Spleen (tissue), 11 donors: ENCODE results near the gene POLR2F. TPM values are rescaled to one million over a fixed set of nuclear protein-coding genes. Genes with fewer than 3 reads are reported as not detected.

Source experiments
- DNase-seq: peaks from one replicate; pipeline ENCODE4 v3.0.0-alpha.2; 2020
- H3K27ac ChIP-seq, 8 donors: fragments of 200-600 bp; sonication (generic) in 7 of 8; 1 replicate in 4 of 8; 2 replicates in 4 of 8; pipeline versions ENCODE4 v1.5.0 to v1.8.0; 2016 to 2021; ENCODE audit warnings: inconsistent platforms in 4 of 8, mild to moderate bottlenecking in 4 of 8, moderate library complexity in 1 of 8
- H3K27me3 ChIP-seq, 7 donors: fragments of 200-600 bp; sonication (generic) in 6 of 7; replicated peaks in 1 of 7; 1 replicate in 4 of 7; 2 replicates in 3 of 7; pipeline versions ENCODE4 v1.5.0 to v1.8.0; 2016 to 2021; ENCODE audit warnings: inconsistent platforms in 3 of 7, mild to moderate bottlenecking in 1 of 7
- H3K36me3 ChIP-seq, 6 donors: fragments of 200-600 bp; sonication (generic) in 5 of 6; 1 replicate in 4 of 6; 2 replicates in 2 of 6; pipeline versions ENCODE4 v1.5.0 to v1.8.0; 2016 to 2021; ENCODE audit warnings: inconsistent platforms in 2 of 6
- H3K4me1 ChIP-seq, 6 donors: fragments of 200-600 bp; sonication (generic) in 5 of 6; 1 replicate in 3 of 6; 2 replicates in 3 of 6; pipeline versions ENCODE4 v1.5.0 to v1.8.0; 2016 to 2021; ENCODE audit warnings: inconsistent platforms in 3 of 6
- H3K4me3 ChIP-seq, 8 donors: fragments of 200-600 bp; sonication (generic) in 7 of 8; 1 replicate in 4 of 8; 2 replicates in 4 of 8; pipeline versions ENCODE4 v1.5.0 to v1.8.0; 2016 to 2021; ENCODE audit warnings: inconsistent platforms in 4 of 8, mild to moderate bottlenecking in 4 of 8, moderate library complexity in 2 of 8
- H3K9me3 ChIP-seq, 8 donors: fragments of 200-600 bp; sonication (generic) in 7 of 8; 1 replicate in 4 of 8; 2 replicates in 4 of 8; pipeline versions ENCODE4 v1.5.0 to v1.8.0; 2016 to 2021; ENCODE audit warnings: inconsistent platforms in 4 of 8
- POLR2A ChIP-seq, 3 donors: fragments of 450-650 bp; IDR thresholded peaks; one replicate each; pipeline ENCODE4 v1.5.1; 2017; ENCODE audit warnings: antibody characterized with exemption in 3 of 3, mild to moderate bottlenecking in 1 of 3
- POLR2AphosphoS5 ChIP-seq, 3 donors: sonication (generic); formaldehyde crosslinking; IDR thresholded peaks; one replicate each; pipeline ENCODE4 v1.5.1; 2017; ENCODE audit warnings: antibody characterized with exemption in 3 of 3
- WGBS, 5 donors: extraction: QIAGEN DNeasy Blood & Tissue Kit in 3 of 5; methylation state at CpG; one replicate each; pipeline versions ENCODE4 v1.1.5 to v1.1.7; 2013 to 2018; 5-methylcytosine and 5-hydroxymethylcytosine counted together
- intact Hi-C: fragments of 100-400 bp; cut with DNase I; formaldehyde crosslinking; loops from one replicate; pipeline ENCODE4 v1.15.0; 2023; ENCODE audit warnings: low total_unique reads
- microRNA-seq, 3 donors: library from miRNA; unstranded; fragments of <30 nt; microRNA quantifications; one replicate each; pipeline versions ENCODE4 to v1.1.0, GENCODE V29; 2019 to 2020
- polyA plus RNA-seq, 3 donors: library from polyadenylated mRNA; stranded (reverse); fragments of 200-250 nt; gene quantifications; one replicate each; pipeline ENCODE4 v1.2.1, GENCODE V29; 2013
- total RNA-seq, 7 donors: library from RNA; depleted of rRNA in 3 of 7; stranded (reverse); fragments of >200 nt in 3 of 7; fragmentation: NEBNext Ultra II Directional in 4 of 7; extraction: Animal tissue kit (Norgen Biotek cat#: 25700) in 4 of 7; gene quantifications; one replicate each; pipeline versions ENCODE4 v1.1.0 to v1.2.1, GENCODE V29; 2016 to 2021
- TF ChIP-seq, protein P1 (sequence below), 11 experiments: fragments of 200-600 bp in 7 of 11; fragments of 450-650 bp in 4 of 11; sonication (generic) in 4 of 11; IDR thresholded peaks in 8 of 11; conservative IDR thresholded peaks in 3 of 11; 1 replicate in 7 of 11; 2 replicates in 4 of 11; pipeline versions ENCODE4 v1.4.0 to v1.8.0; 2016 to 2021; ENCODE audit warnings: antibody characterized with exemption in 11 of 11, inconsistent platforms in 4 of 11, mild to moderate bottlenecking in 1 of 11
- donor health status: healthy with polysubstance abuse.
- donor health status: DM: no; HTN: no; CAD: no; lungs with moderate emphysema.
- donor health status: DM: no; HTN: no; CAD: no.
- donor health status: Bipolar disorder and iron deficiency.
- donor health status: healthy.
- donor health status: DM: no; HTN: no; CAD: no.
- donor health status: DM: yes; HTN: yes; CAD: no.

The POLR2F gene
- total and polyA plus RNA-seq, 10 donors, result 28.0 to 111 (median 37.4) TPM

DNA sequence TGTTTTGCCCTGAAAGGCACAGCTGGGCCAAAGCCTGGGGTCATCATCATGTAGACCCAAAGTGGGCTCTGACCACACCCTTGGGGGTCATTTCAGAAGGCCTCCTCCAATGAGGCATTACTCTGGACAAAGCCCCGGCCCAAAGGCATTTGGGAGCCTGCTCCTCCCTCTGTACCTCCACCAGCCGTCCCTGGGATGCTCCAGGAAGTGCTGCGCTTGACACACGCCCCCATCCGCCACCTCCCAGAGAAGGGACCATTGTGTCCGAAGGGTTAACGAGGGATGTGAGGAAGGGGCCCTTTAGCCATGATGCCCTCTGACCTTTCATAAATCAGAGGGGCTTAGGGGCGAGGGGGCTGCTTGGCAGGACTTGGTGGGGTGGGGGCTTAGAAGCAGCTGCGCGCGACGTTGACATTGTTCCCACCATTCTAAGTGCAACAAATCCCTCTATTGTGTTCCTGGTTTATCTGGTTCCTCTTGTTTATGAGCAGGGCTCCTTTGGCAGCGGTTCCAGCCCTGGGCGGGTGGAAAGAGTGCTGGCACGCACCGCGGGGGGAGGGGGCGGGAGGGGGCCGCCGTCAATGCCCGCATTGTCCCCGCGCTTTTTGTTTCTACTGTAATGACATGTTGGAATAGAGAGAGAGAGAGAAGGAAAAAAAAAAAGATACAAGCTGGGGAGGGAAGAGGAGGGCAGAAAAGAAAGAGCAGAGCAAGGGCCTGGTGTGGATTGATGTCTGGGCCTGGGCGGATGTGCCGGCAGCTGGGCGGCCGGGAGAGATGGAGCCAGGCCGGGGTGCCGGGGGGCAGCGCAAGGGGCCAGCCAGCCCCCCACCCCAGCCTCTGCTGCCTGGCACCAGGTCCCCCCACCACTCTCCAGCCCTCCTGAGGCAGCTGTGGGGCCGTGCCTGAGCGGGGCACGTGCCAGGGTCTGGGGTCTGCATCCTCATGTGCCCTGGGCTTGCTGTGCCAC lies 63.0 kb downstream of the POLR2F start:
- 63 to 85% (median 78%) methylated on average over 31 to 33 of the region's 33 CpGs for WGBS, 5 donors
- peaks cover 0 to 19% (median 6%) of the 10 kb centered on the region in 6 donors for H3K4me1 ChIP-seq
- H3K27ac ChIP-seq, result peak overlapping the region in 1 of 8 donors; percentile 31
- intact Hi-C loops, result no loop called here
- no peak for TF ChIP-seq POLR2AphosphoS5 (IDR thresholded peaks at IDR 0.05)
- TF ChIP-seq, protein P1, sequence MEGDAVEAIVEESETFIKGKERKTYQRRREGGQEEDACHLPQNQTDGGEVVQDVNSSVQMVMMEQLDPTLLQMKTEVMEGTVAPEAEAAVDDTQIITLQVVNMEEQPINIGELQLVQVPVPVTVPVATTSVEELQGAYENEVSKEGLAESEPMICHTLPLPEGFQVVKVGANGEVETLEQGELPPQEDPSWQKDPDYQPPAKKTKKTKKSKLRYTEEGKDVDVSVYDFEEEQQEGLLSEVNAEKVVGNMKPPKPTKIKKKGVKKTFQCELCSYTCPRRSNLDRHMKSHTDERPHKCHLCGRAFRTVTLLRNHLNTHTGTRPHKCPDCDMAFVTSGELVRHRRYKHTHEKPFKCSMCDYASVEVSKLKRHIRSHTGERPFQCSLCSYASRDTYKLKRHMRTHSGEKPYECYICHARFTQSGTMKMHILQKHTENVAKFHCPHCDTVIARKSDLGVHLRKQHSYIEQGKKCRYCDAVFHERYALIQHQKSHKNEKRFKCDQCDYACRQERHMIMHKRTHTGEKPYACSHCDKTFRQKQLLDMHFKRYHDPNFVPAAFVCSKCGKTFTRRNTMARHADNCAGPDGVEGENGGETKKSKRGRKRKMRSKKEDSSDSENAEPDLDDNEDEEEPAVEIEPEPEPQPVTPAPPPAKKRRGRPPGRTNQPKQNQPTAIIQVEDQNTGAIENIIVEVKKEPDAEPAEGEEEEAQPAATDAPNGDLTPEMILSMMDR (IDR thresholded peaks at IDR 0.05 in 8 of 11, conservative IDR thresholded peaks at IDR 0.05 in 3 of 11), result no peak
- TF ChIP-seq POLR2A (IDR thresholded peaks at IDR 0.05), result no peak
- peaks cover 0 to 5% (median 0%) of the 10 kb centered on the region in 8 donors for H3K9me3 ChIP-seq
- H3K4me3 ChIP-seq, result no peak overlapping the region
- DNase-seq, result no peak
- H3K36me3 ChIP-seq, result no peaks in the 10 kb centered on the region
- H3K27me3 ChIP-seq, result no peaks in the 10 kb centered on the region

DNA sequence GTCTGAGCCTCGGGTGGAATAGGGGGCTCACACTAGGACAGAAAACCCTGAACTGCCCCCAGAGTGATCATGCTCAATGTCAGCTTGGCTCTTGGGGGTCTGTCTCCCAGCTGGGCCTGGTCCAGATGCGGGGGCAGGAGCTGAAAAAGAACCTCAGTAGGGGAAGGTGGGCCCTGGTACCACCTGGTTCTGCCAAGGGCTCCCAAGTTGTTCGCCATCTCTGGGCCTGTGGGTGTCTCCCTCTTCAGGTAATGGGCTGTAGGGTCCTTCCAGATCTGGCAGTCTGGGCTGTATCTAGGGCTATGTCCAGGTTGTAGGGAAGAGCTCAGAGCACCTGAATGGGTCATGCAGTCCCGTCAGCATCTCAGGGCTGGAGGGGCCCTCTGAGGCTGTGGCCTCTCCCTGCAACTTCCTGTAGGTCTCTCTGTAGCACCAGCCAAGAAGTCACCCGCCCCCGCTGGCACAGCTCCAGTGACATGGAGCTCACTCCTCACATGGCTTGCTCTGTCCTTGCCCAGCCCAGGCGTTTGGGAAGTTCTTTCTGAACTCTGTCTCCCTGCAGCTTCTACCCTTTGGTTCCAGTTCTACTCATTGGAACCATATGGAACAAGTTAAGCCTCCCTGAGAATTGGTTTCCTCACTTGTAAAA lies 63.9 kb downstream of the POLR2F start:
- intact Hi-C loops, result no loop called here
- DNase-seq, result no peak
- 39 to 66% (median 49%) methylated on average over 4 to 7 of the region's 7 CpGs for WGBS, 5 donors
- H3K27ac ChIP-seq, result peak overlapping the region in 1 of 8 donors; percentile 37
- peaks cover 0 to 5% (median 0%) of the 10 kb centered on the region in 8 donors for H3K9me3 ChIP-seq
- H3K36me3 ChIP-seq, result no peaks in the 10 kb centered on the region
- peak in 2 of 3 donors; percentile 13 to 51 for TF ChIP-seq POLR2AphosphoS5 (IDR thresholded peaks at IDR 0.05)
- TF ChIP-seq, protein P1 (IDR thresholded peaks at IDR 0.05 in 8 of 11, conservative IDR thresholded peaks at IDR 0.05 in 3 of 11), result no peak
- peaks cover 0 to 19% (median 6%) of the 10 kb centered on the region in 6 donors for H3K4me1 ChIP-seq
- H3K4me3 ChIP-seq, result no peak overlapping the region
- H3K27me3 ChIP-seq, result no peaks in the 10 kb centered on the region

DNA sequence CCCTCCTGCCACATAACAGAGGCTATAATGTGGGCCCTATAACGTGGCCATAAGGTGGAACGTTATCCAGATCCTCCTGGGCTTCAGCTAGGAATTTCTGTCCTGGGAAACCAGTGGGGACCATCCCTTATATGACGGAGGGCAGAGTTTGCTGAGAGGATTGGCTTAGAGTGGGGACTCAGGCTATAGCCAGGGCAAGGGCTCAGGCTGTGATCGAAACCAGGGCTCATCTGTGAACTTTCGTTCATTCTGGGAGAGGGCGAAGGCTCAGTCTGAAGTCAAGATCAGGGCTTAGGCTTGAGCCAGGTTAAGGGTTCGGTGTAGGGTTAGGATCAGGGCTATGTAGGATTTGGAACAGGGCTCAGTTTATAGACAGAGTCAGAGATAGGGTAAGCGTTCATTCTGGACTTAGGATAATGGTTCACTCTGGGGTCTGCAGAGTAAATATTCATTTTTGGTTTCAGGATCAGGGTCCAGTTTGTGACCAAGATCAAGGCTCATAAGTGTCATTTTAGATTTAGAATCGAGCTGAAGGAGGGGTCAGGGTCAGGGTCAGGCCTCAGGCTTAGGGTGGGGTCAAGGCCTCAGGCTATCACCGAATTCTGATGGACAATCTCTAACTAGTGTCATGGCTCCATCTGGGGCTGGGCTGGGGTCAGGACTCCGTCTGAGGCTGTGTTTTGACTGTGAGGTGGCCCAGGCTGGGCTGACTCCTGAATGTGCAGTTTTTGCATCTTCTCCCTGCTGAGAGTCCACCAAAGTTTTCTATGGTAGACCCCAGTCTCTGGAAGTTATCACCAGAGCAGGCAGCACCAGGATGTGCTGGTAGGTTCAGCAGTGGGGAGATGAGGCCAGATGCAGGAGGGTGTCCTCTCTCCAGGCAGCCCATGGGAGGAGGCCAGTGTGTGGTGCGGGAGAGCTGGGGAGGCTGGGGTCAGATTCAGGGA lies 64.7 kb downstream of the POLR2F start:
- DNase-seq, result no peak
- peaks cover 0 to 19% (median 6%) of the 10 kb centered on the region in 6 donors for H3K4me1 ChIP-seq
- no peaks in the 10 kb centered on the region for H3K27me3 ChIP-seq
- peaks cover 0 to 5% (median 0%) of the 10 kb centered on the region in 8 donors for H3K9me3 ChIP-seq
- no peaks in the 10 kb centered on the region for H3K36me3 ChIP-seq
- no peak overlapping the region for H3K4me3 ChIP-seq
- intact Hi-C loops, result no loop called here
- 82 to 91% (median 84%) methylated on average over 11 to 12 of the region's 12 CpGs for WGBS, 5 donors
- TF ChIP-seq POLR2AphosphoS5 (IDR thresholded peaks at IDR 0.05), result no peak
- TF ChIP-seq, protein P1 (IDR thresholded peaks at IDR 0.05 in 8 of 11, conservative IDR thresholded peaks at IDR 0.05 in 3 of 11), result no peak
- TF ChIP-seq POLR2A (IDR thresholded peaks at IDR 0.05), result no peak
- H3K27ac ChIP-seq, result peak overlapping the region in 1 of 8 donors; percentile 37

Small RNAs within 50 kb of the gene (microRNA-seq; reads per million reads assigned to microRNA genes)
- gene MIR4534 (0 reads per million in 3 donors), gene MIR6820 (1.1 to 1.8 (median 1.4) reads per million in 3 donors)

Other genes starting within 250 kb of the POLR2F start
- gene GCAT, start 145.8 kb upstream of the POLR2F start, total RNA-seq, result 1 to 10 TPM in 5 of 7 donors, under 1 TPM in 1, not detected in 1; 0.94 to 2.2 (median 1.7) TPM
- gene GCAT, start 145.8 kb upstream of the POLR2F start, polyA plus RNA-seq, result 1 to 10 TPM; 1.7 to 3.9 (median 1.9) TPM
- gene GALR3, start 130.3 kb upstream of the POLR2F start, total RNA-seq, result not detected
- not detected for gene GALR3, start 130.3 kb upstream of the POLR2F start, polyA plus RNA-seq
- gene ANKRD54, start 109.4 kb upstream of the POLR2F start, total RNA-seq, result 10 to 100 TPM; 14.5 to 31.0 (median 15.3) TPM
- gene ANKRD54, start 109.4 kb upstream of the POLR2F start, polyA plus RNA-seq, result 10 to 100 TPM; 15.7 to 17.5 (median 15.8) TPM
- 100 to 1,000 TPM; 254 to 407 (median 337) TPM for gene EIF3L, start 104.3 kb upstream of the POLR2F start, total RNA-seq
- 100 to 1,000 TPM; 275 to 364 (median 331) TPM for gene EIF3L, start 104.3 kb upstream of the POLR2F start, polyA plus RNA-seq
- 10 to 100 TPM; 15.7 to 29.4 (median 21.8) TPM for gene MICALL1, start 47.4 kb upstream of the POLR2F start, total RNA-seq
- gene MICALL1, start 47.4 kb upstream of the POLR2F start, polyA plus RNA-seq, result 10 to 100 TPM in 1 of 3 donors, 1 to 10 TPM in 2; 3.8 to 11.6 (median 4.1) TPM
- not detected for gene C22orf23, start 98 bp upstream of the POLR2F start, total RNA-seq
- under 1 TPM; 0.04 to 0.16 (median 0.05) TPM for gene C22orf23, start 98 bp upstream of the POLR2F start, polyA plus RNA-seq
- under 1 TPM in 3 of 7 donors, not detected in 4; 0.13 to 0.25 (median 0.23) TPM for gene SOX10, start 30.9 kb downstream of the POLR2F start, total RNA-seq
- gene SOX10, start 30.9 kb downstream of the POLR2F start, polyA plus RNA-seq, result 1 to 10 TPM in 1 of 3 donors, under 1 TPM in 2; 0.09 to 1.8 (median 0.20) TPM
- 10 to 100 TPM; 14.9 to 34.2 (median 31.9) TPM for gene PICK1, start 103.7 kb downstream of the POLR2F start, total RNA-seq
- gene PICK1, start 103.7 kb downstream of the POLR2F start, polyA plus RNA-seq, result 10 to 100 TPM; 16.4 to 29.3 (median 20.3) TPM
- gene SLC16A8, start 130.5 kb downstream of the POLR2F start, total RNA-seq, result under 1 TPM in 3 of 7 donors, not detected in 4; 0.30 to 0.77 (median 0.60) TPM
- gene SLC16A8, start 130.5 kb downstream of the POLR2F start, polyA plus RNA-seq, result 1 to 10 TPM in 1 of 3 donors, under 1 TPM in 2; 0.22 to 1.2 (median 0.97) TPM
- gene BAIAP2L2, start 157.0 kb downstream of the POLR2F start, total RNA-seq, result 1 to 10 TPM in 3 of 7 donors, under 1 TPM in 4; 0.37 to 3.0 (median 0.92) TPM
- 1 to 10 TPM in 1 of 3 donors, under 1 TPM in 2; 0.77 to 1.9 (median 0.90) TPM for gene BAIAP2L2, start 157.0 kb downstream of the POLR2F start, polyA plus RNA-seq
- 10 to 100 TPM; 33.8 to 60.9 (median 56.4) TPM for gene PLA2G6, start 228.1 kb downstream of the POLR2F start, total RNA-seq
- gene PLA2G6, start 228.1 kb downstream of the POLR2F start, polyA plus RNA-seq, result 10 to 100 TPM; 18.1 to 39.6 (median 27.0) TPM
- gene MAFF, start 248.3 kb downstream of the POLR2F start, total RNA-seq, result 10 to 100 TPM in 3 of 7 donors, 1 to 10 TPM in 4; 6.7 to 32.4 (median 9.0) TPM
- 10 to 100 TPM in 1 of 3 donors, 1 to 10 TPM in 2; 2.1 to 11.5 (median 3.7) TPM for gene MAFF, start 248.3 kb downstream of the POLR2F start, polyA plus RNA-seq